ENCODE data around the gene RGS10. TPM values are rescaled to one million over a fixed set of nuclear protein-coding genes. Genes with fewer than 3 reads are reported as not detected.

The RGS10 gene
- total and polyA plus RNA-seq, 2 of the 8 experiments (the other 6 are each of a cell fraction or from before 2014, with no cell fraction given): 5.5 to 13.1 TPM

GRCh38 chr10:119521443-119522204 is 20.9 kb downstream of the RGS10 start:
- Histone ChIP-seq H3K36me3 (ENCODE audit: control insufficient read depth in 2 of 4, insufficient read depth in 4 of 4, low read length in 3 of 4) (no peaks in the 10 kb centered on the region), H3K9ac (replicated peaks in 1 of 4; ENCODE audit: extremely low read depth in 1 of 4, low read depth in 3 of 4, low read length in 3 of 4) (no peak overlapping the region), H4K5ac (ENCODE audit: insufficient read length, low read depth, low read length) (no peak overlapping the region), H4K20me1 (replicated peaks in 1 of 2; ENCODE audit: control insufficient read depth in 1 of 2, insufficient read depth in 2 of 2, low read length in 2 of 2) (no peaks in the 10 kb centered on the region), H2BK15ac (ENCODE audit: low read length) (no peak overlapping the region), H2BK12ac (ENCODE audit: low read depth, low read length) (no peak overlapping the region), H3K23ac (ENCODE audit: insufficient read length) (no peak overlapping the region), H2BK120ac (replicated peaks; ENCODE audit: low read depth, low read length) (no peak overlapping the region), H2AK5ac (ENCODE audit: low read depth, low read length) (no peak overlapping the region), H2BK20ac (ENCODE audit: low read length) (no peak overlapping the region), H2BK5ac (ENCODE audit: low read depth, low read length) (no peak overlapping the region), H3K4me3 (ENCODE audit: extremely low read depth in 1 of 4, insufficient read depth in 2 of 4, low read depth in 3 of 4, low read length in 4 of 4) (no peak overlapping the region), H3K9me3 (ENCODE audit: insufficient read depth in 2 of 2, low read depth in 1 of 2, low read length in 1 of 2) (no peaks in the 10 kb centered on the region), H3K4ac (replicated peaks; ENCODE audit: insufficient read length, low read depth, low read length) (no peak overlapping the region), H3K4me2 (ENCODE audit: insufficient read depth in 1 of 2, low read depth in 2 of 2, low read length in 2 of 2) (no peak overlapping the region), H3K4me1 (replicated peaks in 1 of 4; ENCODE audit: control insufficient read depth in 3 of 4, insufficient read depth in 4 of 4, low read length in 3 of 4) (peaks cover 0 to 4% (median 2%) of the 10 kb centered on the region in 4 experiments; a peak in 2 of 7 replicates), H4K91ac (replicated peaks; ENCODE audit: insufficient read length, low read length) (no peak overlapping the region), H3K18ac (ENCODE audit: extremely low read depth, low read length) (no peak overlapping the region), H4K8ac (ENCODE audit: extremely low read depth, insufficient read depth, low read length) (no peak overlapping the region), H3K27ac (ENCODE audit: low read depth, low read length) (no peak overlapping the region), H3K27me3 (replicated peaks in 1 of 4; ENCODE audit: control insufficient read depth in 3 of 4, extremely low read depth in 1 of 4, insufficient read depth in 3 of 4, low read length in 3 of 4) (no peaks in the 10 kb centered on the region; a peak in 1 of 7 replicates), H3K79me2 (ENCODE audit: control insufficient read depth in 1 of 2, insufficient read depth in 2 of 2, low read length in 2 of 2) (no peaks in the 10 kb centered on the region), H3K79me1 (ENCODE audit: low read depth, low read length) (no peaks in the 10 kb centered on the region), H3K56ac (replicated peaks; ENCODE audit: insufficient read length, low read depth, low read length) (no peak overlapping the region), H3K23me2 (ENCODE audit: low read depth, low read length) (no peaks in the 10 kb centered on the region), H3K14ac (ENCODE audit: insufficient read length) (no peak overlapping the region), H2AFZ (ENCODE audit: low read length) (no peak overlapping the region)
- 83% methylated on average over 5 of the region's 6 CpGs; no CpG with 5 or more reads in 1 of the 2 experiments for WGBS, 2 experiments (ENCODE audit: extremely low coverage in 1 of 2, insufficient coverage in 1 of 2, insufficient read length in 1 of 2, insufficient replicate concordance in 2 of 2, low coverage in 1 of 2, low lambda C conversion rate in 2 of 2, missing lambda C conversion rate in 1 of 2)
- no peak for FAIRE-seq
- DNase-seq (ENCODE audit: low read depth in 1 of 2, low spot score in 2 of 2): no peak
- POLR2A ChIA-PET (ENCODE audit: partially characterized antibody): no interaction called here
- CTCF ChIA-PET (ENCODE audit: partially characterized antibody): interaction anchor here (0.6 kb wide), 1 partner anchor 418 kb away, joined by 5 read pairs; no protein-coding TSS in a partner anchor
- TF ChIP-seq CHD1 (IDR thresholded peaks at IDR 0.05; ENCODE audit: low read depth, low read length): no peak
- TF ChIP-seq EGR1 (IDR thresholded peaks at IDR 0.05; ENCODE audit: borderline replicate concordance, low read depth, low read length): no peak
- no peak for TF ChIP-seq EZH2 (IDR thresholded peaks at IDR 0.05; ENCODE audit: low read depth, low read length, severe bottlenecking)
- no peak for TF ChIP-seq RXRA (IDR thresholded peaks at IDR 0.05; ENCODE audit: insufficient read depth, low read depth, low read length)
- no peak for TF ChIP-seq CTCF (IDR thresholded peaks at IDR 0.05; ENCODE audit: control extremely low read depth in 1 of 3, insufficient read depth in 1 of 3, low read depth in 1 of 3, low read length in 3 of 3)
- TF ChIP-seq POLR2AphosphoS5 (IDR thresholded peaks at IDR 0.05; ENCODE audit: low read depth, low read length): no peak
- TF ChIP-seq SUZ12 (IDR thresholded peaks at IDR 0.05; ENCODE audit: low read length): no peak
- TF ChIP-seq HDAC2 (IDR thresholded peaks at IDR 0.05; ENCODE audit: borderline replicate concordance in 1 of 2, low read depth in 2 of 2, low read length in 2 of 2): no peak
- TF ChIP-seq EP300 (IDR thresholded peaks at IDR 0.05; ENCODE audit: borderline replicate concordance in 1 of 2, low read depth in 2 of 2, low read length in 2 of 2): no peak

Measured in H1 (cell line).